ENCODE results near the gene FRMD4A. TPM values are rescaled to one million over a fixed set of nuclear protein-coding genes. Genes with fewer than 3 reads are reported as not detected.
"Not testable (repeated sequence)": the region's sequence is repeated elsewhere in the genome, so short reads cannot be mapped to it uniquely, and the experiment has no call there.

Gene FRMD4A
- polyA plus RNA-seq, 4 donors, result 73.7 to 101 (median 85.3) TPM

DNA sequence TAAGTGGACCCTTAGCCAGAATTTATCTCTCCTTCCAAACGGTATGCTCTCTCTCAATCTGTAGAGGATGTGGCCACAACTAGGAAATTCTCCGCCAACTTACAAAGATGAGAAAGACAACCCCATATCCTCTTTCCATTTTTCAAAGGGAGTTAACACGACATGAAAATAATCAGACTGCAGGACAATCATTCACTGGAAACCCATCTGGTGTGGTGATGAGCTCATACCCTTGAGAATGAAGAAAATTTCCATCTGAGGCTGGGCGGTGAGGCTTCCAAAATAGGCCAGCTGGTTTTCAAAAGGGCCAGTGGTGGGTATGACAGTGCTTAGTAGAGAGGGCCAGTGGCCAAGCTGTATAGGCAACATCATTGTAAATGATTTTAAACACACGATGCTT is 369.6 kb downstream of the FRMD4A start:
- DNase-seq (ENCODE audit: low read depth in 4 of 4, low spot score in 2 of 4), result no peak

- no peak for DNase-seq (ENCODE audit: low read depth in 4 of 4, low spot score in 2 of 4)
These were observed 370.1 kb downstream of the FRMD4A start for GRCh38 chr10:13960603-13961002.

- no peak for DNase-seq (ENCODE audit: low read depth in 4 of 4, low spot score in 2 of 4)
These were observed 371.0 kb downstream of the FRMD4A start for GRCh38 chr10:13959443-13960359.

- DNase-seq (ENCODE audit: low read depth in 4 of 4, low spot score in 2 of 4), result no peak
These were observed 372.9 kb downstream of the FRMD4A start for GRCh38 chr10:13957856-13958255.

GRCh38 chr10:13956826-13957225 is 373.9 kb downstream of the FRMD4A start:
- DNase-seq (ENCODE audit: low read depth in 4 of 4, low spot score in 2 of 4), result no peak

DNA sequence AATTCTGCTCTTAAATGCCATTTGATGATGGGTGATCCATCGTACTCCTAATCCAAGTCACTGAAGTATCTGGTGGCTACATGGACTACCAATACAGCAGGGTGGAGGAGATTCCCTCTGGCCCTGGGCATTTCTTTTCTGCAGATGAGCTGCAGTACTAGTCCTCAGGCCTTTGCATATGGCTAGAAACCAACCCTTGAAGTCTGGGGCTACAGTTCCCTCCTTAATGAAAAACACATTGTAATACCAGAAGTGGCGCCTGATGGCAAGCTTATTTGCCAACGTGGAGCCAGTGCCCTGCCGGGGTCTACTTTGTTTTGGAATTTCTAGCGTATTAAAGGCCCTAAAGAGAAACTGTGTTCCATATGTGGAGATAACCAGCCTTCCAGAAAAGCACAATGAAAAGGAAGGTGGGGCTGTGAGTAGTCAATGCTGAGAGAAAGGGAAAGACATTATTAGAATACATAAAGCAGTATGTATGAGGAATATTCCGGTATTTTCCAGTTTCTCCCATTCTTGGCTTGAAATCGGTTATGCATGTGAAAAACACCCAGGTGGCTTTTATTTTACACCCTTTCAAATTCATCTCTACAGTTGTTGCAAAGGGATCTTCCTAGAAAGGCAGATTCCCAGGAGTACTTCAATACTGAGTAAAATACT is 375.2 kb downstream of the FRMD4A start:
- DNase-seq (ENCODE audit: low read depth in 4 of 4, low spot score in 2 of 4), result no peak

- DNase-seq (ENCODE audit: low read depth in 4 of 4, low spot score in 2 of 4), result not testable (repeated sequence)
These were observed 376.5 kb downstream of the FRMD4A start for GRCh38 chr10:13954195-13954594.

DNA sequence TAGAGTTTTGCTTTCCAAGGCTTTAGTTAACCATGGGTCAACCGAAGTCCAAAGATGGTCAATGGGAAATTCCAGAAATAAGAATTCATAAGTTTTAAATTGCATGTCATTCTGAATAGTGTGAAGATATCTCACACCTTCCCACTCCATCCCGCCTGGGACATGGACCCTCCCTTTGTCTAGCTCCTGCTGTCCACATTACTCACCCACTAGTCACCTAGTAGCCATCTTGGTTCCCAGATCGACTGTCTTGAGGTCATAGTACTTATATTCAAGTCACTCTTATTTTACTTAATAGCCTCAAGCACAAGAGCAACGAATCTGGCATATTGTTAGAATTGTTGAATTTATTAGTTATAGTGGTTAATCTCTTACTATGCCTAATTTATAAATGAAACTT is 377.4 kb downstream of the FRMD4A start:
- no peak for DNase-seq (ENCODE audit: low read depth in 4 of 4, low spot score in 2 of 4)

DNA sequence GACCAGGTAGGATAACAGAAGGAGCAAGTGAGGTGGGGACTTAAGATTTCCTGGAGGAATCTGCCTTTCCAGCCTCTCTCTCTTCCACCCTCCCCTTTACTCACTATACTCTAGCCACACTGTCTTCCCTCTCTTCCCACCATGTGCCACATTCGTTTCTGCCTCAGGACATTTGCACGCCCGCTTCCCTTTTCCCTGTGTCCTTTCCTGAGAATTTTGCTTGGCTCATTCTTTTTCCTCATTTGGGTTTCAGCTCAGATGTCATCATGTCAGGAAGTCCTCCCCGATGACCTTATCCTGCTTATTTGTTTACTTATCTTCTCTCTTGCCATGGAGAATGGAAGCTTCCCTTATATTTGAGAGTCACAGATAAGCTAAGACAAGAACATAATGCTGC is 380.2 kb downstream of the FRMD4A start:
- no peak for DNase-seq (ENCODE audit: low read depth in 4 of 4, low spot score in 2 of 4)

DNA sequence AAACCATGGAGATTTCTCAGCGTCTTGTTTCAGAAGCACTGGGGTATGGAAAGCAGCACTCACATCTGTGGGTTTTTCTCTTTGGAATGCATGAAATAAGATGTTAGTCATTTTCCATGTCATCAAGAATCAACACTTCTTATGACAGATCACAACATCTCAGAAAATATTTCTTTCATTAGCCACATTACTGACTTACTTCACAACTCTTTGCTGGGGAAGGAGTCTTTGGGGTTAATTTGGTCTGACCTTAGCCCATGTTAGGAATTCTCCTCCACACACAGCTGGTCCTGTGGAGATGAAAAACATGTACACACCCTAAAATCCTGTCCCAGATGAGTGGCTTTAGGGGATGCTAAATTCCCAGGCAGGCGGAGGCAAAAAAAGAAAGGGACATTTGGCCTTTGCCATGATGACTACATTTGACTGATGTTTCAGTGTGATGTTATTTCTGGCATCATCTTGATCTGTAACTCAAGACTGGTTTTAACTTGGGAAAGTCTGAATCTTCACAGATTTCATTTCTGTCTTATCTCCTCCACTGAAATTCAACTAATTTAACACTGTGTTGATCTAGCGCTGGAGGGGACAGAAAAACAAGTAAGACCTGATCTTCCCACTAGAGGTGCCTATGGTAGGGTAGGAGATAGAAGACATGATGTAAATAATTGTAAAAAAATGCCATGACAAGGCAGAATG is 380.7 kb downstream of the FRMD4A start:
- DNase-seq (ENCODE audit: low read depth in 4 of 4, low spot score in 2 of 4), result no peak

- no peak for DNase-seq (ENCODE audit: low read depth in 4 of 4, low spot score in 2 of 4)
These were observed 384.6 kb downstream of the FRMD4A start for GRCh38 chr10:13946209-13946460.

GRCh38 chr10:13945390-13946208 is 385.1 kb downstream of the FRMD4A start:
- DNase-seq (ENCODE audit: low read depth in 4 of 4, low spot score in 2 of 4), result peak; percentile 63 to 86 (median 82)

DNA sequence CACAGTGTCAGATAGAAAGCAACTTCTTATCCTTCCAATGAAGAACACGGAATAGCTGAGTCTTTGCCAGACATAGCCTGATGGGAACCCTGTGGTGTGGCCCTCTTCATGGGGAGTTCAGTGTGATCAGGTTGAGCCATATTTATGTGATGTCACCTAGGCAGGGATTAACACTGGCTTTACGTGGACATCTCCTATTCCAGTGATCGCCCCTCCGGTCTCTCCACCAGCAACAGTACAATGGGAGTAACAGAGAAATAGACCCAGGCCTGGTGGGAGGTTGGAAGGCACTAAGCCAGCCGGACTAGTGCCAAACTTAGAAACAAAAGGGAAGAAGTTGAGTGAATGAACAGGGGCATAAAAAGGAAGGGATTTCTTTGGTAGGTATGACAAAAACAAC is 385.9 kb downstream of the FRMD4A start:
- no peak for DNase-seq (ENCODE audit: low read depth in 4 of 4, low spot score in 2 of 4)

- no peak for DNase-seq (ENCODE audit: low read depth in 4 of 4, low spot score in 2 of 4)
These were observed 386.9 kb downstream of the FRMD4A start for GRCh38 chr10:13943735-13944398.

- no peak for DNase-seq (ENCODE audit: low read depth in 4 of 4, low spot score in 2 of 4)
These were observed 388.7 kb downstream of the FRMD4A start for GRCh38 chr10:13942035-13942434.

- no peak for DNase-seq (ENCODE audit: low read depth in 4 of 4, low spot score in 2 of 4)
These were observed 391.3 kb downstream of the FRMD4A start for GRCh38 chr10:13939391-13939790.

DNA sequence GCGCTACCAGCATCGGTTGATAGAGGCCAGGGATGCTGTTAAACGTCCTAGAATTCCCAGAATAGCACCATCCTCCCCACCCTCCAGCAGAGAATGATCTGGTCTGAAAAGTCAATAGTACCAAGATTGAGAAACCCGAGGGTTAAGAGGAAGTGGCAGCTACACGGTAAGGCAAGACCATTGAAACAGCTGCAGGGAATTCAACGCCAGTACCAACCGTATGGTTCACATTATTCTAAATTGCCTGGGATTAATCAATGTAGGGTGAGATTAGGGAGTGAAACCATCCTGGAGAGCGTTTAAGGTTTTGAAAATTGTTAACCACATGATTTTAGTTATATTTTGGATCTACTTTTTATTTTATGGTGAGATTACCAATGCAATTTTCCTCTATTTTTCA is 391.8 kb downstream of the FRMD4A start:
- no peak for DNase-seq (ENCODE audit: low read depth in 4 of 4, low spot score in 2 of 4)

DNA sequence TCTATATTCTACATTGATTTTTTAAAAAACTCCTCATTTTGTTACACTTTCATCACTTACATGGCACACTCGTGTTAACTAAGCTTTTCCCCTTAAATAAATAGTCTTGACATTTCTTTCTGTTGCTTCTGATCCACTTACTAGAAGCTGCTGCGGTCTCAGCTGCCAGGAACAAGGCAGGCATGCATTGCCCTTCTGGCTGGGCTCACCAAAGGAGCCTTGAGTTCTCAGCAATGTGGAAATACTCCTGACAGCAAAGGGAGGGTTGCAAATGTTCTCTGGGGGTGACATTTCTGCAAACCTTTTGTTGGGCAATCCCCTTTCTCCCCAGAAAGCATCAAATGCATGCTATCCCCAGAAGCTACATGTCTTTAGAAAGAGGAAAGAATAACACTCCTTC is 393.9 kb downstream of the FRMD4A start:
- DNase-seq (ENCODE audit: low read depth in 4 of 4, low spot score in 2 of 4), result no peak

DNA sequence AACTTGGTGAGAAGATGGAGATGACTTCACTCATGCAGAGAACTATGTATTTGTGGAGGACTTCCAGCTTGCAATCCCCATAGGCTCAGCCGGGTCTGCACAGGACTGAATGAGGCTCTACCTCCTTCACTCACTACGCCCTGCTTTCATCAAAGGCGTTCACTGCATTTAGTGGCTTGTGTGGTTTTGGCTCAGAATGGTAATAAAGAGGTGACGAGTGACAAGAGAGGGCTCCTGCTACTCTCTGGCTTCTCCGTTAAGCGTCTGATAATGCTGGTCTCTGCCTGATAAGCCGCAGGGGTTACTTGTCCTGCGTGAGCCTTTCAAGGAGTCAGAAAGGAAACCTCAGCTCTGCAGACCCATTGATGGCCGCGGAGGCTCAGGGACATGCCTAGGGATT is 400.6 kb downstream of the FRMD4A start:
- no peak for DNase-seq (ENCODE audit: low read depth in 4 of 4, low spot score in 2 of 4)

DNA sequence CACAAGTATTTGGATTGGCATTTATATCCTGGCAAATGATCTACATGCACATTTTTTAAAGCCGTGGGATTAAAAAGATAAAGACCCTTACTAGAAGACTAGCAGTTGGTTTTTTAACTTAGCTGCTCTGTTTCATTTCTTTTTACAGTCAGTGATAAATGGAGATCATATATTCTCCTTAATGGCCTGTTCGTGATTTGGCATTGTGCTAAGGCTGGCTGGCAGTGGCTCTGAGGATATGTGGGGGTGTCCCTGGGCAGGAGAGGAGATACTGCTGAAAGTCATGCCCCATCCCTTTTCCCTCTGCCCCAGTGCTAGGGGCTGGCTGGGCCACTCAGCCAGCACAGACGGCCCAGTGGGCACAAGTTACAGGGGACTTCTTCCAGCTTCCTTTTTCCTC is 402.3 kb downstream of the FRMD4A start:
- peak in 1 of 4 donors; percentile 40 for DNase-seq (ENCODE audit: low read depth in 4 of 4, low spot score in 2 of 4)
